Measurements from ENCODE around the gene NR2F1-AS1. TPM values are rescaled to one million over a fixed set of nuclear protein-coding genes. Genes with fewer than 3 reads are reported as not detected.

NR2F1-AS1 gene
- total RNA-seq, 1 experiment from 2014 or later, result 17.7 TPM

GRCh38 chr5:93452255-93452654 lies 128.8 kb downstream of the NR2F1-AS1 start:
- DNase-seq (ENCODE audit: extremely low read depth, low read depth), result no peak

- DNase-seq (ENCODE audit: extremely low read depth, low read depth), result no peak
Measured at GRCh38 chr5:93438124-93438523, 142.9 kb downstream of the NR2F1-AS1 start.

GRCh38 chr5:93436083-93436482 lies 144.9 kb downstream of the NR2F1-AS1 start:
- DNase-seq (ENCODE audit: extremely low read depth, low read depth), result no peak

- DNase-seq (ENCODE audit: extremely low read depth, low read depth), result peak; percentile 30
Measured at GRCh38 chr5:93433422-93433821, 147.6 kb downstream of the NR2F1-AS1 start.

GRCh38 chr5:93431250-93431649 lies 149.8 kb downstream of the NR2F1-AS1 start:
- no peak for DNase-seq (ENCODE audit: extremely low read depth, low read depth)

DNA sequence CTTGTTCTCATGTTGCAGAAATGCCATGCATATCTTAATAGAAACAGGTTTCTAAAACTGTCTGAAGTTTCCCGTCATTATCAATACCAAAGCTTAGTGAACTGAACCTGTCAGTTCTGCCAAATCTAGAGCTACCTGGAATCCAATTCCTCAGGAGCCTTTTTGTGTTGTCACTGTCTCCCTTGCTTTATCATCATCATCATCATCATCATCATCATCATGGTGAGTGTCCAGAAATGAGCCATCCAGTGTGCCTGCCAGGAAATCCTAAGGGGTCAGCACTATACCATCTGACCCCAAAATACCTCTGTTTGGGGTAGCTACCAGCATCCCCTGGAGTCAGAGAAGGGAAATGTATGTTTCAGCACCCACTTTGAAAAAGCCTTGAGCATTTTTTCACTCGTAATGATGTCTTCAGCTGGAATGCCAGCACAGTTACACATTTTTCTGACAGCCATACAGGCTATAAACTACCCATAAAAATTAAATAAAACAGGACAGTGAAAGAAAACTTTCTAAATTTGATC lies 150.3 kb downstream of the NR2F1-AS1 start:
- DNase-seq (ENCODE audit: extremely low read depth, low read depth), result no peak

DNA sequence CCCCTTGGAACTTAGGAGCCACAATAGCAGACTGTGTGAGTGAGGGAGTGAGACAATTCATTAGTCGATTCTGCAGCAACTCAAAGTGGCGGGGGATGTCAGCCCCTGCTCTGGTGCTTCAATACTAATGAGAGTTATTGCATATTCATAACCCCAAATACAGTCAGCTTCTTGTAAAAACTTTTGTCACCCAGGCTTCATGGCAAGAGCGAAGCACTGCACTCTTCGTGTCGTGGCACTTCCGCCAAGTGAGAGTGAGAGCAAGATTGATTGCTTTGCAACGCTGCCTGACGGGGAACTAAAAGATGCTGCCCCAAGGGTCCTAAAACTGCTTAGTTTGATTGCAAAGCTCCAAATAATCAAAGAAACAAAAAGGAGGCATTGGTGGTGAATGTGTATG lies 150.9 kb downstream of the NR2F1-AS1 start:
- DNase-seq (ENCODE audit: extremely low read depth, low read depth), result no peak

DNA sequence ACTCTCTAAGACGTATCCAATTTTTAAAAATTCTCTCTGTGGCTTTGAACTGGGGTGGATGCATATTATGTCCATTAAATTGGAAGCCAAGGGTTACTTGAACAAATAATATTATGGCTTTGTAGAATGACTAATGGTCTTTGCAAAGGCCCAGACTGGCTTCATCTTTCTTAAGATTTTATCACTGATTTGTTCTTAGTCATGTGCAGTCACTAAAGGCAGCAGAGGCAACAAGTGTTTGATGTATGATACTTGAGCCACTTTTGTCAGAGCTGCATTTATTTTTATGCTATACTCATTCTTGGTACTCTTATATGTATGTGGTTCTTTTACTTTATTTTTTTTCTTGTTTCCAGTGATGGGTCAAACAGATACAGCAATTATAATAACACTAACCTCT lies 152.2 kb downstream of the NR2F1-AS1 start:
- no peak for DNase-seq (ENCODE audit: extremely low read depth, low read depth)

- no peak for DNase-seq (ENCODE audit: extremely low read depth, low read depth)
Measured at GRCh38 chr5:93427316-93427715, 153.7 kb downstream of the NR2F1-AS1 start.

DNA sequence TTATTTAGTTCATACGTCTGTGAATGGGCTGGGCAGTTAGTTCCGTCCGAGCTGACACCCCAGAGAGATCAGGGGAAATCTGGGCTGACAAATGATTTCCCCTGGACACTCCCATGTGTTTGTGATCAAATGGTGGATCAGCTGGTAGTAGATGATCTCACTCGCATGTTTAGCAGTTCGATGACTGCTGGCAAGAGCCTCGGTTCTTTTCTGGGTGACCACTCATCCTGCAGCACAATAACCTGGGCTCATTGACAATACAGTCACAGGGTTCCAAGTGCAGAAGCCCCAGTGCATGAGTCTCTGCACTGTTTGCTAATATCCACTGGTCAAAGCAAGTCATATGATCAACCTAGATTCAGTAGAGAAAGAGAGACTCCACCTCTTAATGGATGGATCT lies 155.9 kb downstream of the NR2F1-AS1 start:
- DNase-seq (ENCODE audit: extremely low read depth, low read depth), result no peak

- DNase-seq (ENCODE audit: extremely low read depth, low read depth), result no peak
Measured at GRCh38 chr5:93423300-93423699, 157.7 kb downstream of the NR2F1-AS1 start.

DNA sequence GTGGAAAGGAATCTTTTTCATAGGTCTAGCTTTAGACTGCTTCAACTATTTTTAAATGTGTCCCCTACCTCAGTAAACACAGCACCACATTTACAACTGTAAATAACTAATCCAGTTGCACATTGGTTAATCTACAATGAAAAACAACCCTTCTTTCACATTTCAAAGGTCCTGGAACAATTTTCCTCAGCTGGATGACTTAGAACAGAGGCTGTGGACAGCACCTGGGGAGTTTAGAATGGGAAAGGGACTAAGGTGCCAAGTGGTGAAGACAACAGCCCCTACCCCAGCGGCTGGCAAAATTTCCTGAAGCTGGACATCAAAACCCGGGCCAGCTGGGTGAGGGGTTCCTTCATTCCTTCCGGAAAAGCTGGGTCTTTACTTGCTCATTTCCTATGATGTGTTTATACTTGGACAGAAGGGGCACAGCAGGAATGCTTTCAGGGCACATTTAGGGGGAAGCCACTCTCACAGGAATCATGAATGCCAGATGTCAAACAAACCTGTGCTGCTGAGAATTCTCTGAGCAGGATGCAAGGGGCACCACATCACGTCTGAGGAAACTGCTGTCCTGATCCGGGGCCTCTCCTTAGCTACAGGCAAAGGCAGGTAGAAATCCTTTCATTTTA lies 158.3 kb downstream of the NR2F1-AS1 start:
- no peak for DNase-seq (ENCODE audit: extremely low read depth, low read depth)

- no peak for DNase-seq (ENCODE audit: extremely low read depth, low read depth)
Measured at GRCh38 chr5:93421987-93422401, 159.0 kb downstream of the NR2F1-AS1 start.

DNA sequence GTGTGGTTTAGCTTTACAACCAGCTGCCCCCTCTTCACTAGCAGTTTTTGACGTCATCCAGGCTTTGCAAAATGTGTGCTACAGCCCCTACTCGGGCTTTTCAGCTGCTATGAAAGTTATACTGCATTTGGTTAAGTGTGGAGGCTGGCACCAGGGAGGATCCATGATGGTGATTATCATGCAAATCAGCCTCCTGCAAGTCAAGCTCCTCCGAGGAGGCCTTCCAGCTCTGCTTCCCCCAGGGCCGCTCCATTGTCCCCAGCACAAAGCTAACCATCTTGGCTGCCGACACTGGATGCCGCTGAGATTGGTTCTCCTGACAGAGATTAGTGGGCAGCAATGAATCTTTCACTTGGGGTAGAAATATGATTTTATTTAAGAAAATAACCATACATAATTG lies 159.6 kb downstream of the NR2F1-AS1 start:
- DNase-seq (ENCODE audit: extremely low read depth, low read depth), result no peak

DNA sequence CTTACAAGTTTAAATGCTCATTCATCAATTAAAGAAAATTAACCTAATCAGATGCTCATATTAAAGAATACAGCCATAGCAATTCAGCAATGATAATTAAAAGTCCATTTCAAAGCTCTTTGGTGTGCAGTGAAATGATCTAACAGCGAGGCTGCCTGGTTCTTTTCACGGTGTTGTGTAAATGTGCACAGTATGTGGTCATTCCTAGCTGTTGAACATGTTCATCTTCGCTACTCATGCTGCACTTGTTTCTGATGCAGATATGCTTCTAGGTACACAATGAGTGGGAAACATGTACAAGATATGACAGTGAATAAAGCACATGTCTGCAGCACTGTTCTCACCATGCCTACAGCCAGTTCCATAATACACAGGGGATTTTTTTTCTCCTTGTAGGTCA lies 163.5 kb downstream of the NR2F1-AS1 start:
- no peak for DNase-seq (ENCODE audit: extremely low read depth, low read depth)

DNA sequence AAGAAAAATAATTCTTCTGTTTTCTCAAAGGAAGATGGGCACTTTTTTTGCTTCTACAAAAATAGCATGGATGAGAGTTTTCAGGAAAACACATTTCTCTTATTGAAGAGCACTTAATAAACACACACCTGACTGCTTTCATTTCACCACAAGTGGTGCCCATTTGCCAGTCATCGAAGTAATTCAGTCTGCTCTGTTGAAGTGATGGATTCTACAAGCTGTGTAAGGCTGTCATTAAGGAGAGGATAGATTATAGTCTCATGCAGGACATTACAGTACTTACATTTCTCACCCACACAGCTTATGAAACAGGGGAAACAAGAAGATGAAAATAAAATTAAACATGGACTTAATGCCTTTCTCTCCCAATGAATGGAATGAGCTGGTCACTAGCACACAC lies 165.2 kb downstream of the NR2F1-AS1 start:
- no peak for DNase-seq (ENCODE audit: extremely low read depth, low read depth)

DNA sequence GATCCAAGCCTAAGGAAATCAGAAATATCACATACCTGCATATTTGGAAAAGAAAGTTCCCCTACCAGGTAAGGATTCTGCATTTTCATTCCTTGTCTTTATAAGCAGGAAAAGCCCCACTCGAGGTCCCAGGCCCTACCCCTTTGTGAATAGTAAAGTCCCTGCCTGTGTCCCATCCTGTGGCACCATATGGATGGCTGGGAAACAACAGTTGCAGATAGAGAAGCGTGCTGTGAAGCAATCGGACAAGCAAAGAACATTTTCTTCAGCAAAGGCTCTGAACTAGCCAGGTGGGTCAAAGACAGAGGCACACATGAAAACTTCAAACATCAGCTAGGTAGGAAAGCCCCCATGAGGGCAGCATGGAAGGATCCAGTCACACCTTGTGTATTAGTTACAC lies 169.3 kb downstream of the NR2F1-AS1 start:
- DNase-seq (ENCODE audit: extremely low read depth, low read depth), result no peak

DNA sequence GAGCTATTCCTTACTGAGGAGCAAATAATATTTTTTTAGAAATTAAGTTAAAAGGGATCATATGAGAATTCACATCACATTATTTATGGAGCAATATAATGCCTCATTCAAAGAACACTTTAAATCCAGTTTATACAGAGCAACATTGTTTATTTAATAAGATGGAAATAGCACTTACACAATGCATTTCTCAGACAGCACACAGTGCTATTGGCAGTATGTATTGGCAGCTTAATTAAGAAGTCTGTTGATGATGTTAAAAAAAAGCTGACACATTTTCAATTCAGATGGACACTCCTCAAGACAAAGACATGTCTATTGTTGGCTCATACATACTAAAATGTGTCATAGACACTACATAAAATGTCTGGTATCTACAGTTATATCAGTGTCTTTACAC lies 171.3 kb downstream of the NR2F1-AS1 start:
- DNase-seq (ENCODE audit: extremely low read depth, low read depth), result no peak

- no peak for DNase-seq (ENCODE audit: extremely low read depth, low read depth)
Measured at GRCh38 chr5:93407454-93407853, 173.6 kb downstream of the NR2F1-AS1 start.

- no peak for DNase-seq (ENCODE audit: extremely low read depth, low read depth)
Measured at GRCh38 chr5:93406971-93407401, 174.0 kb downstream of the NR2F1-AS1 start.

DNA sequence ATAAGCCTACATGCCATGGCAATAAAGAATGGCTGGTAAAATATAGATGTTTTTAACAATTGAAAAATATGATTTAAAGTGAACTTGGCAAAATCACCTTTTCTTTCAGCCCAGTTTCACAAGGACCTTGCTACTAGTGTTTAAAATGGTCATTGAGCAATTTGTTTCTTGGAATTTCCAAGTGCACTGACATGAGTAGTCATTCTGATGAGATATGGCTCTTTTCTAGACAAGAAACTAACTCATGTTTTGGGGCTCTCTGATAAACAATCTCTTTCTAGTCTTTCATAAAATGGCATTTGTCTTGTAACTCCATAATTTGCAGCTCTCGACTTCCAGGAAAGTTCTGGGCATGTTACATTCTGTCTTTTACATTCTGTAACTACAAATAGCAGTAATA lies 176.8 kb downstream of the NR2F1-AS1 start:
- DNase-seq (ENCODE audit: extremely low read depth, low read depth), result no peak

DNA sequence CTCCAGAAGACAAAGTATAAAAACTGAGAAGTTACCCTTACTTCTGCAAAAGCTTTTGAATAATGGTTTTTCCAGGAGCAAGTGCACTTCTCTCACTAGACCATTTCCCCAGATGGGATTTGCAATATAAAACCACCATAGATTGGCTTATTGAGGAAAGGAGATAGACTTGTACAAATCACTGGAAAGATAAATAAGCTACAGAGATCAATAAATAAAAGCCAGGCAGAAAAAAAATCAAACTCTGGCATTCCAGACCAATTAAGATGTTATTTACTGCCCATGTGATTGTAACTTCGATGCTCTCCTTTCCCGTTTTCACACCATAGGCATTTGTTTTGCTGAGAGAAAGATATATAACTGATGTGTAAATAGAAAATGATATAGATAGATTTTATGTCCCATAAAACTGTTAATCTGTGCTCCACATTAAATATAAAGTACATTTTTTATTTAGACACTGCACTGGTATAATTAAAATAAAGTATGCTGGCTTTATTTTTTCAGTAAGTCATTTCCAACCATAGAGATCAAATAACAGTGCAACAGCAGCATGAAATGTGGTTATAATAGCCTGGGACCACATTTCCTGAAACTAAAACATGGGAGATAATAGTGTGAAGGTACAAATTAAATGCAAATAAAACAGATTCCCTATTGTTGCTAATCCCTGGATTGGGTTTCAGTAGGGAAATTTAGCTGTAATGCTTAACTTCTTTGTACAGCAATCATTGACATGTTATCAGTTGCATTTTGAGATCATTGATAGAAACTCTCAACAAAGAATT lies 177.7 kb downstream of the NR2F1-AS1 start:
- no peak for DNase-seq (ENCODE audit: extremely low read depth, low read depth)
